ENCODE measurements around the gene METTL16.

GRCh38 chr17:2406271-2406902, 105.3 kb downstream of the METTL16 start:
- TF ChIP-seq EZH2 (IDR thresholded peaks at IDR 0.05; ENCODE audit: borderline replicate concordance, low read depth, low read length, severe bottlenecking) (no peak), CTCF (IDR thresholded peaks at IDR 0.05; ENCODE audit: borderline replicate concordance, extremely low read depth, low read length, poor library complexity, severe bottlenecking) (no peak)

Measured in DND-41 (cell line).